Stomach (tissue), 9 donors: ENCODE measurements around the gene SLC6A14. TPM values are rescaled to one million over a fixed set of nuclear protein-coding genes. Genes with fewer than 3 reads are reported as not detected.

Experiments
- DNase-seq, 2 donors: peaks; one replicate each; pipeline versions ENCODE4 v3.0.0 to v3.0.0-alpha.2; 2013 to 2019
- H3K27ac ChIP-seq, 5 donors: fragments of 200-600 bp in 4 of 5; sonication (generic) in 4 of 5; one replicate each; pipeline ENCODE4 v1.5.1; 2013 to 2019; ENCODE audit warnings: mild to moderate bottlenecking in 1 of 5, moderate library complexity in 1 of 5
- H3K27me3 ChIP-seq, 3 donors: fragments of 200-600 bp; sonication (generic); one replicate each; pipeline ENCODE4 v1.5.1; 2017 to 2019; ENCODE audit warnings: mixed run types in 1 of 3
- H3K36me3 ChIP-seq, 4 donors: fragments of 200-600 bp; sonication (generic); 1 replicate in 3 of 4; 2 replicates in 1 of 4; pipeline ENCODE4 v1.5.1; 2016 to 2019
- H3K4me1 ChIP-seq, 4 donors: fragments of 200-600 bp; sonication (generic); one replicate each; pipeline ENCODE4 v1.5.1; 2016 to 2019
- H3K4me3 ChIP-seq, 4 donors: fragments of 200-600 bp; sonication (generic) in 3 of 4; one replicate each; pipeline ENCODE4 v1.5.1; 2016 to 2019; ENCODE audit warnings: mild to moderate bottlenecking in 1 of 4
- H3K9me3 ChIP-seq, 4 donors: fragments of 200-600 bp; sonication (generic); one replicate each; pipeline ENCODE4 v1.5.1; 2016 to 2019
- EP300 ChIP-seq: sonication (generic); formaldehyde crosslinking; IDR thresholded peaks from one replicate; pipeline ENCODE4 v1.6.1; 2017; ENCODE audit warnings: antibody characterized with exemption
- POLR2A ChIP-seq, 4 donors: fragments of 450-650 bp; IDR thresholded peaks; one replicate each; pipeline ENCODE4 v1.6.1; 2016; ENCODE audit warnings: antibody characterized with exemption in 4 of 4, control low read depth in 2 of 4, mild to moderate bottlenecking in 1 of 4, moderate library complexity in 1 of 4
- POLR2AphosphoS5 ChIP-seq, 3 donors: sonication (generic); formaldehyde crosslinking; IDR thresholded peaks; one replicate each; pipeline ENCODE4 v1.6.1; 2016; ENCODE audit warnings: antibody characterized with exemption in 3 of 3
- WGBS, 5 donors: extraction: QIAGEN DNeasy Blood & Tissue Kit in 3 of 5; methylation state at CpG; one replicate each; pipeline versions ENCODE4 v1.1.5 to v1.1.7; 2013 to 2018; 5-methylcytosine and 5-hydroxymethylcytosine counted together
- intact Hi-C: fragments of 100-400 bp; cut with DNase I; formaldehyde crosslinking; loops from one replicate; pipeline ENCODE4 v1.15.1; 2023; ENCODE audit warnings: low total_unique reads
- polyA plus RNA-seq, 3 donors: library from polyadenylated mRNA; stranded (reverse); fragments of 200-250 nt; gene quantifications; one replicate each; pipeline ENCODE4 v1.2.3, GENCODE V29; 2013
- total RNA-seq, 5 donors: library from RNA; depleted of rRNA; stranded (reverse); fragments of >200 nt; gene quantifications; one replicate each; pipeline versions ENCODE4 v1.1.0 to v1.2.3, GENCODE V29; 2014 to 2016
- TF ChIP-seq, protein P1 (sequence below), 7 experiments: fragments of 450-650 bp in 4 of 7; fragments of 200-600 bp in 3 of 7; sonication (generic) in 3 of 7; IDR thresholded peaks; one replicate each; pipeline ENCODE4 v1.5.1; 2016 to 2019; ENCODE audit warnings: antibody characterized with exemption in 7 of 7, control low read depth in 2 of 7, mild to moderate bottlenecking in 1 of 7
- donor health status: healthy with polysubstance abuse.
- donor health status: Bipolar disorder and iron deficiency.
- donor health status: healthy.

The SLC6A14 gene
- total and polyA plus RNA-seq, 8 donors: 0.15 to 8.6 (median 3.4) TPM; not detected in 2

DNA sequence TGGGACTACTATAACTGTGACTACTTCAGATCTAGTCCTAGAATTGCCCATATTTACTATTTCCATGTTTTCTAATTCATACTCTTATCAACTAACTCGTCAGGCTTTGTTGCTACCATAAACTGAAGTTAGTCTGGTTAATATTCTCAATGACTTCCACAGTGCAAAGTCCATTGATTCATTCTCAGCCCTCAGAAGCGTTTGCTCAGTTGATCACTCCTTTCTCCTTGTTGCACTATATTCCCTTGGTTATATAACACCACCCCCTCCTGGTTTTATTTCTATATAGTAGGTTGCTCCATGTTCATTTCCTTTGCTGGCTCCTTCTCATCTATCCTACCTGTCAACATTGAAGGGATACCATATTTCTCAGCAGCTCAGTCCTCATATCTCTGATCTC, 27.2 kb upstream of the SLC6A14 start:
- DNase-seq: peak in 1 of 2 donors; percentile 6
- WGBS, 5 donors: 20 to 65% (median 32%) methylated on average over 2 of the region's 2 CpGs
- no peak overlapping the region for H3K4me3 ChIP-seq
- no peak overlapping the region for H3K27ac ChIP-seq
- no peaks in the 10 kb centered on the region for H3K4me1 ChIP-seq
- TF ChIP-seq POLR2A (IDR thresholded peaks at IDR 0.05) (no peak), EP300 (no peak), POLR2AphosphoS5 (IDR thresholded peaks at IDR 0.05) (no peak)
- TF ChIP-seq, protein P1, sequence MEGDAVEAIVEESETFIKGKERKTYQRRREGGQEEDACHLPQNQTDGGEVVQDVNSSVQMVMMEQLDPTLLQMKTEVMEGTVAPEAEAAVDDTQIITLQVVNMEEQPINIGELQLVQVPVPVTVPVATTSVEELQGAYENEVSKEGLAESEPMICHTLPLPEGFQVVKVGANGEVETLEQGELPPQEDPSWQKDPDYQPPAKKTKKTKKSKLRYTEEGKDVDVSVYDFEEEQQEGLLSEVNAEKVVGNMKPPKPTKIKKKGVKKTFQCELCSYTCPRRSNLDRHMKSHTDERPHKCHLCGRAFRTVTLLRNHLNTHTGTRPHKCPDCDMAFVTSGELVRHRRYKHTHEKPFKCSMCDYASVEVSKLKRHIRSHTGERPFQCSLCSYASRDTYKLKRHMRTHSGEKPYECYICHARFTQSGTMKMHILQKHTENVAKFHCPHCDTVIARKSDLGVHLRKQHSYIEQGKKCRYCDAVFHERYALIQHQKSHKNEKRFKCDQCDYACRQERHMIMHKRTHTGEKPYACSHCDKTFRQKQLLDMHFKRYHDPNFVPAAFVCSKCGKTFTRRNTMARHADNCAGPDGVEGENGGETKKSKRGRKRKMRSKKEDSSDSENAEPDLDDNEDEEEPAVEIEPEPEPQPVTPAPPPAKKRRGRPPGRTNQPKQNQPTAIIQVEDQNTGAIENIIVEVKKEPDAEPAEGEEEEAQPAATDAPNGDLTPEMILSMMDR (IDR thresholded peaks at IDR 0.05): no peak
- intact Hi-C loops: no loop called here
- no peaks in the 10 kb centered on the region for H3K27me3 ChIP-seq
- H3K9me3 ChIP-seq: peaks cover 0 to 9% (median 2%) of the 10 kb centered on the region in 4 donors
- no peaks in the 10 kb centered on the region for H3K36me3 ChIP-seq

GRCh38 chrX:116413273-116413672, 23.1 kb upstream of the SLC6A14 start:
- intact Hi-C loops: no loop called here
- TF ChIP-seq POLR2A (IDR thresholded peaks at IDR 0.05) (no peak), EP300 (no peak), POLR2AphosphoS5 (IDR thresholded peaks at IDR 0.05) (no peak)
- TF ChIP-seq, protein P1 (IDR thresholded peaks at IDR 0.05): no peak
- WGBS, 5 donors: 0 to 25% (median 7%) methylated on average over 1 of the region's 1 CpG
- H3K4me1 ChIP-seq: no peaks in the 10 kb centered on the region
- H3K36me3 ChIP-seq: no peaks in the 10 kb centered on the region
- no peaks in the 10 kb centered on the region for H3K27me3 ChIP-seq
- H3K9me3 ChIP-seq: peaks cover 0 to 9% (median 2%) of the 10 kb centered on the region in 4 donors
- no peak overlapping the region for H3K4me3 ChIP-seq
- H3K27ac ChIP-seq: no peak overlapping the region
- no peak for DNase-seq

GRCh38 chrX:116417214-116417613, 19.2 kb upstream of the SLC6A14 start:
- H3K4me1 ChIP-seq: no peaks in the 10 kb centered on the region
- H3K27ac ChIP-seq: no peak overlapping the region
- no peak for TF ChIP-seq POLR2A (IDR thresholded peaks at IDR 0.05)
- TF ChIP-seq, protein P1 (IDR thresholded peaks at IDR 0.05): no peak
- no peak for TF ChIP-seq EP300
- TF ChIP-seq POLR2AphosphoS5 (IDR thresholded peaks at IDR 0.05): no peak
- 49 to 79% (median 65%) methylated on average over 1 of the region's 1 CpG for WGBS, 5 donors
- no peaks in the 10 kb centered on the region for H3K27me3 ChIP-seq
- no peak overlapping the region for H3K4me3 ChIP-seq
- intact Hi-C loops: no loop called here
- DNase-seq: peak; percentile 28 to 70
- H3K9me3 ChIP-seq: no peaks in the 10 kb centered on the region
- H3K36me3 ChIP-seq: no peaks in the 10 kb centered on the region

- no peaks in the 10 kb centered on the region for H3K4me1 ChIP-seq
- no peaks in the 10 kb centered on the region for H3K36me3 ChIP-seq
- H3K27ac ChIP-seq: no peak overlapping the region
- DNase-seq: no peak
- WGBS, 5 donors: 31 to 49% (median 34%) methylated on average over 4 of the region's 4 CpGs
- no peak overlapping the region for H3K4me3 ChIP-seq
- intact Hi-C loops: no loop called here
- TF ChIP-seq POLR2AphosphoS5 (IDR thresholded peaks at IDR 0.05) (no peak), EP300 (no peak), POLR2A (IDR thresholded peaks at IDR 0.05) (no peak)
- TF ChIP-seq, protein P1 (IDR thresholded peaks at IDR 0.05): no peak
- no peaks in the 10 kb centered on the region for H3K9me3 ChIP-seq
- no peaks in the 10 kb centered on the region for H3K27me3 ChIP-seq
These were observed 18.4 kb upstream of the SLC6A14 start for GRCh38 chrX:116417968-116418367.
